Smooth muscle cell of bladder (primary cell): Measurements from ENCODE around the gene SLC7A5. TPM values are rescaled to one million over a fixed set of nuclear protein-coding genes. Genes with fewer than 3 reads are reported as not detected.

Experiments used
- total RNA-seq: library from RNA; depleted of rRNA; stranded (reverse); fragments of >200 nt; gene quantifications from 2 replicates; pipeline ENCODE4 v1.2.3, GENCODE V29; 2014

Gene SLC7A5
- total RNA-seq, result 14.1 and 18.6 TPM in 2 replicates

DNA sequence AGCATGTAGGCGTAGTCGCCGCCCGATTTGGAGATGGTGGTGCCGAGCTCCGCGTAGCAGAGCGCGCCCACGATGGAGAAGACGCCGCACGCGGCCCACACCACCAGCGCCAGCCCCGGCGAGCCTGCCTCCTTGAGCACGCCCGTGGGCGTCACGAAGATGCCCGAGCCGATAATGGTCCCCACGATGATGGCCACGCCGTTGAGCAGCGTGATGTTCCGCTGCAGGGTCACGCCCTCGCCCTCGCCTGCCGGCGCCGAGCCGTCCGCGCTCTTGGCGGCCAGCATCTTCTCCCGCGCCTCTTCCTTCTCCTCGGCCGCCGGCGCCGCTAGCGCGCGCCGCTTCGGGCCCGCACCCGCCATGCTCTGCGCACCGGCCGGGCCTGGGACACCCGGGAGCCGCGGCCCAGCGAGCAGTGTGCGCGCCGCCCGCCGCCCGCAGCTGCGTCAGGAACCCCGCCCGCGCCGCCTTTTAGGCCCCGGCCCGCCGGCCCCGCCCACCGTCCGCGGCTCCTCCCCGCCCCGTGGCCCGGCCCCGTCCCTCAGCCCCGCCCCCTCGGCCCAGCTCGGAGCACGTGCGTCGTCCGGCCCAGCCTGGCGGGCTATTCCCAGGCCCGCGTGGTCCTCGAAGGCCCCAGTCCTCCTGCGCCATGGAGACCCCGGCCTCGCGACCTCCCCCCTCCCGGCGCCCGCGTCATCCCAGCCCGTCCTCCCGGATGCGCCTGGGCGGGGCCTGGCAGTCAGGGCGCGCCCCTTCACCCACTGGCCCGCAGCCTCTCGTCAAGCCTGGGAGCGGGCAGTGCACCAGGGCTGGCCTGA is at the start of gene SLC7A5:
TSS of gene SLC7A5 (minus strand) at position 447 of the 818 bp plus-strand sequence. CDS start at position 362, 85 bp downstream.

Other genes with a start within 250 kb of the SLC7A5 start
- gene KLHDC4, start 103.5 kb downstream of the SLC7A5 start, total RNA-seq, result 17.6 and 22.4 TPM in 2 replicates
- gene CA5A, start 67.0 kb upstream of the SLC7A5 start, total RNA-seq, result not detected in 2 replicates
- gene BANP, start 81.9 kb upstream of the SLC7A5 start, total RNA-seq, result 18.1 and 24.9 TPM in 2 replicates